Activated T-helper 2 cell treated with anti-CD3 and anti-CD28 coated beads, Interferon-gamma antibody, Interleukin-2, Interleukin-4, amounts not matched to agents 10 μg/mL and 5 μg/mL and 100 μg/mL, durations not matched to agents 14 hours and 24 hours and 36 hours (primary cell): ENCODE results near the gene TMEM45A. TPM values are rescaled to one million over a fixed set of nuclear protein-coding genes. Genes with fewer than 3 reads are reported as not detected.
"Not testable (repeated sequence)": the region's sequence is repeated elsewhere in the genome, so short reads cannot be mapped to it uniquely, and the experiment has no call there.

Experiments
- DNase-seq: peaks from one replicate; pipeline ENCODE4 v3.0.0; 2021; ENCODE audit warnings: low spot score
- H3K27ac Mint-ChIP-seq: one replicate; pipeline ENCODE4 v1.8.0; 2021; ENCODE audit warnings: mixed read lengths
- H3K27me3 Mint-ChIP-seq: one replicate; pipeline ENCODE4 v1.8.0; 2021; ENCODE audit warnings: low read depth, mixed read lengths
- H3K36me3 Mint-ChIP-seq: one replicate; pipeline ENCODE4 v1.8.0; 2021; ENCODE audit warnings: low read depth, mixed read lengths
- H3K4me1 Mint-ChIP-seq: one replicate; pipeline ENCODE4 v1.8.0; 2021; ENCODE audit warnings: low read depth, mixed read lengths
- H3K4me3 Mint-ChIP-seq: one replicate; pipeline ENCODE4 v1.8.0; 2021; ENCODE audit warnings: low read depth, mild to moderate bottlenecking, moderate library complexity, mixed read lengths
- H3K9me3 Mint-ChIP-seq: one replicate; pipeline ENCODE4 v1.8.0; 2021; ENCODE audit warnings: mixed read lengths
- intact Hi-C: fragments of 100-400 bp; cut with micrococcal nuclease; formaldehyde crosslinking; loops from one replicate; pipeline ENCODE4 v1.15.1; 2023
- total RNA-seq: library from RNA; stranded (reverse); gene quantifications from 2 replicates; pipeline ENCODE4 v1.2.3, GENCODE V29; 2022

Gene TMEM45A
- total RNA-seq, 1 donor from 2014 or later: 0.96 TPM

- no peak overlapping the region for H3K4me3 Mint-ChIP-seq
- no peaks in the 10 kb centered on the region for H3K4me1 Mint-ChIP-seq
- intact Hi-C loops: no loop called here
- no peak overlapping the region for H3K27ac Mint-ChIP-seq
- H3K27me3 Mint-ChIP-seq: peaks cover 18% of the 10 kb centered on the region
- DNase-seq: no peak
- H3K9me3 Mint-ChIP-seq: no peaks in the 10 kb centered on the region
- no peaks in the 10 kb centered on the region for H3K36me3 Mint-ChIP-seq
Measured at GRCh38 chr3:100499651-100500050, 7.2 kb downstream of the TMEM45A start.

DNA sequence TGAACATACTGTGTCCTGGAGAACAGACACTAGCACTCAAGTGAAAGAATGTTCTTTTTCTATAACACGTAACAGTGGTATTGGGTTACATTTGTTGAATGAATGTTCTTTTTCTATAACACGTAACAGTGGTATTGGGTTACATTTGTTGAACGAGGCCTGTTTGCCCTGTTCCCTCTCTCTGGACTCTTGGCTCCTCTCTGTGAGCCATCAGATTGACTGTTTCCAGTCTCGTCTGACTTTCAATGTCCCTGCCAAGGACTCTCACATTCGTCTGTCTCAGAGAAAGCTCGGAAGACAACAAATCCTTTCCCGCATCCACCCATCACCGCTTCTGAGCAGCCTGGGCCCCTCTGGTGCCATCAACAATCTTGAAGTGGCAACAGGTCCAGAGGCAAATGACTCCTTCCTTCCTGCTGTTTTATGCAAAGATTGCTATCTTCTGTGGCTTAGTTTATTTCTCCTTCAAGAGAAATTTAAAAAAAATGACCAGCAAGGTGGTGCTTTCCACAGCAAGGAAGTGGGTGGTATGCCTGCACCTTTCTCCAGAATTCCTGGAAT, 8.0 kb downstream of the TMEM45A start:
- H3K9me3 Mint-ChIP-seq: no peaks in the 10 kb centered on the region
- H3K36me3 Mint-ChIP-seq: no peaks in the 10 kb centered on the region
- H3K4me3 Mint-ChIP-seq: no peak overlapping the region
- DNase-seq: no peak
- no peaks in the 10 kb centered on the region for H3K4me1 Mint-ChIP-seq
- intact Hi-C loops: no loop called here
- peaks cover 16% of the 10 kb centered on the region for H3K27me3 Mint-ChIP-seq
- H3K27ac Mint-ChIP-seq: no peak overlapping the region

- Mint-ChIP-seq H3K27me3 (peaks cover 20% of the 10 kb centered on the region), H3K4me1 (no peaks in the 10 kb centered on the region), H3K9me3 (no peaks in the 10 kb centered on the region)
Measured at GRCh38 chr3:100503448-100503847, 11.0 kb downstream of the TMEM45A start.

GRCh38 chr3:100506355-100506754, 13.9 kb downstream of the TMEM45A start:
- H3K36me3 Mint-ChIP-seq: no peaks in the 10 kb centered on the region
- intact Hi-C loops: no loop called here
- no peak overlapping the region for H3K27ac Mint-ChIP-seq
- H3K4me3 Mint-ChIP-seq: no peak overlapping the region
- DNase-seq: no peak
- no peaks in the 10 kb centered on the region for H3K4me1 Mint-ChIP-seq
- no peaks in the 10 kb centered on the region for H3K9me3 Mint-ChIP-seq
- H3K27me3 Mint-ChIP-seq: peaks cover 17% of the 10 kb centered on the region

More at GRCh38 chr3:100503448-100503847, 11.0 kb downstream of the TMEM45A start:
- Mint-ChIP-seq H3K27ac (no peak overlapping the region), H3K36me3 (no peaks in the 10 kb centered on the region), H3K4me3 (no peak overlapping the region)
- DNase-seq: no peak
- intact Hi-C loops: no loop called here

DNA sequence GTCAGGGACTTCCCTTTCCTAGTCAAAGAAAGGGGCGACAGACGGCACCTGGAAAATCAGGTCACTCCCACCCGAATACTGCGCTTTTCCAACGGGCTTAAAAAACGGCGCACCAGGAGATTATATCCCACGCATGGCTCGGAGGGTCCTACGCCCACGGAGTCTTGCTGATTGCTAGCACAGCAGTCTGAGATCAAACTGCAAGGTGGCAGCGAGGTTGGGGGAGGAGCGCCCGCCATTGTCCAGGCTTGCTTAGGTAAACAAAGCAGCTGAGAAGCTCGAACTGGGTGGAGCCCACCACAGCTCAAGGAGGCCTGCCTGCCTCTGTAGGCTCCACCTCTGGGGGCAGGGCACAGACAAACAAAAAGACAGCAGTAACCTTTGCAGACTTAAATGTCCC, 17.4 kb downstream of the TMEM45A start:
- H3K4me3 Mint-ChIP-seq, H3K36me3 Mint-ChIP-seq, DNase-seq, H3K27ac Mint-ChIP-seq, H3K4me1 Mint-ChIP-seq, H3K27me3 Mint-ChIP-seq, intact Hi-C loops, H3K9me3 Mint-ChIP-seq: not testable (repeated sequence)

DNA sequence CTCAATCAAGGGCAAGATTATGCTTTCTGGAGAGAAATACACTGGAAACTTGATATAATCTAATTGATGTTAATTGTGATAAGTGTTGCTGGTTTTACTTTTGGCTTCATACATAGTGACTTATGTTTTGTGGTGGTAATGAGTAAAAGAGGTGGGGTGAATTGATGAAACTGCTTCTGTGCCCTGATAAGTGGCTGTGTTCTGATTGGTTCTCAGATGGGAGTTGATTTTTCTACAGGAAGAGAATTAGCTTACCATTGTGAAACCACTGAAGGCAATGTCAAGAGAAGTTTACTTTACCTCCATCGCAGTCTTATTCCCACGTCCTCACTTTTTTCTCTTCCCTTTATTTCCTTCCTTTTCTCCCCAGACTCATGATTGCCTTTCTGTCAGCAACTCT, 23.8 kb downstream of the TMEM45A start:
- no peaks in the 10 kb centered on the region for H3K9me3 Mint-ChIP-seq
- no peak overlapping the region for H3K27ac Mint-ChIP-seq
- intact Hi-C loops: no loop called here
- H3K36me3 Mint-ChIP-seq: no peaks in the 10 kb centered on the region
- H3K27me3 Mint-ChIP-seq: no peaks in the 10 kb centered on the region
- DNase-seq: no peak
- H3K4me3 Mint-ChIP-seq: no peak overlapping the region
- H3K4me1 Mint-ChIP-seq: peaks cover 6% of the 10 kb centered on the region

GRCh38 chr3:100516838-100517237, 24.4 kb downstream of the TMEM45A start:
- no peaks in the 10 kb centered on the region for H3K36me3 Mint-ChIP-seq
- DNase-seq: no peak
- peaks cover 6% of the 10 kb centered on the region for H3K4me1 Mint-ChIP-seq
- no peak overlapping the region for H3K27ac Mint-ChIP-seq
- intact Hi-C loops: no loop called here
- no peaks in the 10 kb centered on the region for H3K9me3 Mint-ChIP-seq
- no peak overlapping the region for H3K4me3 Mint-ChIP-seq
- H3K27me3 Mint-ChIP-seq: no peaks in the 10 kb centered on the region

DNA sequence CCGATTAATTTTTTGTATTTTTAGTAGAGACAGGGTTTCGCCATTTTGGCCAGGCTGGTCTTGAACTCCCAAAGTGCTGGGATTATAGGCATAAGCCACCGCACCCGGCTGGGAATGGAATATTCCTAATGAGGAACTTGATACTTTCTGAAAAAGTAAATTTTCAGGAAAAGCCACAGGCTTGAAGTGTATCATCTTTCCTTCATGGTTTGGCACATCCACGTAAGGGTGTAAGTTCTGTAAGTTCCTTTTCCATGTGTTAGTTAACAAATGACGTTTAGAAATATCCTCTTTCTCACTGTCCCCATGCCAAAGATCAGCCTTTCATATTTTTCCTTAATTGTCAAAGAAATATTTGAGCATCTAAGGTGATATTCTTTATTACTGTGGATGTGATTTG, 24.9 kb downstream of the TMEM45A start:
- intact Hi-C loops: no loop called here
- no peak overlapping the region for H3K4me3 Mint-ChIP-seq

GRCh38 chr3:100518244-100518643, 25.8 kb downstream of the TMEM45A start:
- Mint-ChIP-seq H3K4me1 (peaks cover 6% of the 10 kb centered on the region), H3K9me3 (no peaks in the 10 kb centered on the region), H3K4me3 (no peak overlapping the region), H3K27me3 (no peaks in the 10 kb centered on the region), H3K27ac (no peak overlapping the region), H3K36me3 (no peaks in the 10 kb centered on the region)
- intact Hi-C loops: no loop called here
- no peak for DNase-seq

More for the DNA sequence above, 24.9 kb downstream of the TMEM45A start:
- no peak overlapping the region for H3K27ac Mint-ChIP-seq
- H3K27me3 Mint-ChIP-seq: no peaks in the 10 kb centered on the region
- peaks cover 6% of the 10 kb centered on the region for H3K4me1 Mint-ChIP-seq
- no peak for DNase-seq
- H3K9me3 Mint-ChIP-seq: no peaks in the 10 kb centered on the region
- no peaks in the 10 kb centered on the region for H3K36me3 Mint-ChIP-seq

GRCh38 chr3:100518983-100519382, 26.6 kb downstream of the TMEM45A start:
- Mint-ChIP-seq H3K4me3 (no peak overlapping the region), H3K9me3 (no peaks in the 10 kb centered on the region), H3K36me3 (no peaks in the 10 kb centered on the region), H3K27ac (no peak overlapping the region), H3K27me3 (peaks cover 2% of the 10 kb centered on the region), H3K4me1 (peaks cover 6% of the 10 kb centered on the region)
- no peak for DNase-seq
- intact Hi-C loops: no loop called here

GRCh38 chr3:100521439-100521845, 29.0 kb downstream of the TMEM45A start:
- Mint-ChIP-seq H3K9me3 (no peaks in the 10 kb centered on the region), H3K4me3 (no peak overlapping the region), H3K4me1 (peaks cover 1% of the 10 kb centered on the region), H3K27ac (no peak overlapping the region), H3K27me3 (peaks cover 6% of the 10 kb centered on the region), H3K36me3 (no peaks in the 10 kb centered on the region)
- intact Hi-C loops: no loop called here
- no peak for DNase-seq

DNA sequence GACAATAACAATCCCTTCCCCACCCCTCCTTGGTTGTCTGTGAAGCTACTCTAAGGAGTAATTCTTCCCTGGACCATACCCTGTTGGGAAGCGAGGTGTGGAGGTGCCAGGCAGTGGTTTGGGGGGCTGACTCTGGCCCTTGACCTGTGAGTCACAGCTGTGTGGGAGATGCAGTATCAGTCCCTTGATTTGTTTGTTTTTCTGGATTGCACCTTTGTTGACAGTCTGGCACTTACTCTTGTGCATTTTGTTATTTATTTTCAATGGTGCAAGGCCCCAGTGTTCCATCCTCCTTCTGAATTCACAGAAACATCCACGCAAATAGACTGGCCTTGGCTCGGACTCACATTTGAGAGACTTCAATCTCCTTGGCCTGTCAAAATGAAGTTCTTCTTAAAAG, 29.7 kb downstream of the TMEM45A start:
- no peaks in the 10 kb centered on the region for H3K4me1 Mint-ChIP-seq
- H3K9me3 Mint-ChIP-seq: no peaks in the 10 kb centered on the region
- H3K4me3 Mint-ChIP-seq: no peak overlapping the region
- intact Hi-C loops: no loop called here
- DNase-seq: no peak
- no peaks in the 10 kb centered on the region for H3K36me3 Mint-ChIP-seq
- H3K27me3 Mint-ChIP-seq: peaks cover 6% of the 10 kb centered on the region
- H3K27ac Mint-ChIP-seq: no peak overlapping the region

GRCh38 chr3:100523050-100523760, 30.8 kb downstream of the TMEM45A start:
- H3K27ac Mint-ChIP-seq: no peak overlapping the region
- H3K4me1 Mint-ChIP-seq: no peaks in the 10 kb centered on the region
- DNase-seq: no peak
- H3K4me3 Mint-ChIP-seq: no peak overlapping the region
- H3K36me3 Mint-ChIP-seq: no peaks in the 10 kb centered on the region
- no peaks in the 10 kb centered on the region for H3K9me3 Mint-ChIP-seq
- peaks cover 8% of the 10 kb centered on the region for H3K27me3 Mint-ChIP-seq
- intact Hi-C loops: no loop called here
